Progenitor cell of endocrine pancreas (in vitro differentiated cells): ENCODE results near the gene SLC13A4. TPM values are rescaled to one million over a fixed set of nuclear protein-coding genes. Genes with fewer than 3 reads are reported as not detected.

ENCODE experiments used
- DNase-seq: peaks from one replicate; pipeline ENCODE4 v3.0.0; 2021; ENCODE audit warnings: low spot score; ENCODE audit not compliant: unreplicated experiment
- H3K27ac Mint-ChIP-seq: 2 replicates; pipeline ENCODE4 v1.8.0; 2021; ENCODE audit warnings: mild to moderate bottlenecking, moderate library complexity, mixed read lengths
- H3K27me3 Mint-ChIP-seq: 2 replicates; pipeline ENCODE4 v1.8.0; 2021; ENCODE audit warnings: mixed read lengths
- H3K36me3 Mint-ChIP-seq: 2 replicates; pipeline ENCODE4 v1.8.0; 2022; ENCODE audit warnings: mixed read lengths; ENCODE audit not compliant: insufficient read depth
- H3K4me1 Mint-ChIP-seq: 2 replicates; pipeline ENCODE4 v1.8.0; 2021; ENCODE audit warnings: low read depth, mixed read lengths
- H3K4me3 Mint-ChIP-seq: 2 replicates; pipeline ENCODE4 v1.8.0; 2021; ENCODE audit warnings: low read depth, mild to moderate bottlenecking, moderate library complexity, mixed read lengths
- H3K9me3 Mint-ChIP-seq: 2 replicates; pipeline ENCODE4 v1.8.0; 2021; ENCODE audit warnings: low read depth, mixed read lengths
- total RNA-seq: library from RNA; stranded (reverse); gene quantifications from 2 replicates; pipeline ENCODE4 v1.2.1, GENCODE V29; 2021
- TF ChIP-seq, protein P1 (sequence below): fragments of 200-600 bp; sonication (generic); IDR thresholded peaks from one replicate; pipeline ENCODE4 v1.5.0; 2021; ENCODE audit warnings: antibody characterized with exemption, mild to moderate bottlenecking; ENCODE audit not compliant: unreplicated experiment

Gene SLC13A4
- total RNA-seq, 1 donor from 2014 or later = 0.22 TPM

DNA sequence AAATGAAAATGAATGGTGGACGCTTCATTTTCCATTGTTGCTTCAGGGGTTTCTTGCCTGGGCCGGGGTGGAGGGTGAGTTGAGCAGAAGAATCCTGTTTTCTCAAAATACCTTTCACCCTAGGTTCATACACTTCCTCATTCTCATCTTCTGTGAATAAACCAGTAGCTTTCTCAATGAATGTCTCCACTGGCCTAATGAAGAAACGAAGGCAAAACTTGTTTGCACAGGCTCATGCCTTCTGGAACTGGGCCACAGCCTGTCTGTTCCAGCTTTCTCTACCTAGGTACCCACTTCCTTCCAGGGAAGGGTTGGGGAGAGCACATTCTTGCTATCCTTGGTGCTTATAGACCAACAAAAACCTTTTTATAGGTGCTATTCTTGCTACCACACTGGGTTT, 44.4 kb downstream of the SLC13A4 start:
- DNase-seq = no peak
- TF ChIP-seq, protein P1, sequence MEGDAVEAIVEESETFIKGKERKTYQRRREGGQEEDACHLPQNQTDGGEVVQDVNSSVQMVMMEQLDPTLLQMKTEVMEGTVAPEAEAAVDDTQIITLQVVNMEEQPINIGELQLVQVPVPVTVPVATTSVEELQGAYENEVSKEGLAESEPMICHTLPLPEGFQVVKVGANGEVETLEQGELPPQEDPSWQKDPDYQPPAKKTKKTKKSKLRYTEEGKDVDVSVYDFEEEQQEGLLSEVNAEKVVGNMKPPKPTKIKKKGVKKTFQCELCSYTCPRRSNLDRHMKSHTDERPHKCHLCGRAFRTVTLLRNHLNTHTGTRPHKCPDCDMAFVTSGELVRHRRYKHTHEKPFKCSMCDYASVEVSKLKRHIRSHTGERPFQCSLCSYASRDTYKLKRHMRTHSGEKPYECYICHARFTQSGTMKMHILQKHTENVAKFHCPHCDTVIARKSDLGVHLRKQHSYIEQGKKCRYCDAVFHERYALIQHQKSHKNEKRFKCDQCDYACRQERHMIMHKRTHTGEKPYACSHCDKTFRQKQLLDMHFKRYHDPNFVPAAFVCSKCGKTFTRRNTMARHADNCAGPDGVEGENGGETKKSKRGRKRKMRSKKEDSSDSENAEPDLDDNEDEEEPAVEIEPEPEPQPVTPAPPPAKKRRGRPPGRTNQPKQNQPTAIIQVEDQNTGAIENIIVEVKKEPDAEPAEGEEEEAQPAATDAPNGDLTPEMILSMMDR = no peak
- Mint-ChIP-seq H3K27ac (no peak overlapping the region), H3K27me3 (no peaks in the 10 kb centered on the region), H3K36me3 (peaks cover 2% of the 10 kb centered on the region), H3K9me3 (no peaks in the 10 kb centered on the region), H3K4me1 (no peaks in the 10 kb centered on the region), H3K4me3 (no peak overlapping the region)

DNA sequence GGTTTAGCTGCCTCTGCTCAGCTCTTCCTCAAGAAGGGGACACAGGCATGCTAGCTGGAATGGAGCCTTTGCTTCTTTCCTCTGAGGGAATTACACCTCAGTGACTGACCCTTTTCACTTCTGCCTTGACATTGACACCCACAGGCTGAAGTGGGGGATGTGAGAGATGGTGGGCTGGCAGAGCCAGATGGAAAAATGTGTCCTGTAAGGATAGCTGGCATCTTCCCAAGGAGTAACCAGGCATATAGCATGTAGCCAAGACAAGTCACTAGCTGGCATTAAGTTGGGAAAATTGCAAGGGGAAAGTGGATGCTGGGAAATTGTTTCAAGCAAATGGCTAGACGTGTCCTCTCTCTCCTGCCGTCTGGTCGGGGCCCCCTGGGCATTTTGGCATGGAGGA, 45.8 kb downstream of the SLC13A4 start:
- TF ChIP-seq, protein P1 = no peak
- H3K27me3 Mint-ChIP-seq = no peaks in the 10 kb centered on the region
- no peak overlapping the region for H3K27ac Mint-ChIP-seq
- H3K36me3 Mint-ChIP-seq = peaks cover 4% of the 10 kb centered on the region
- H3K4me3 Mint-ChIP-seq = no peak overlapping the region
- no peaks in the 10 kb centered on the region for H3K9me3 Mint-ChIP-seq
- no peaks in the 10 kb centered on the region for H3K4me1 Mint-ChIP-seq
- DNase-seq = no peak

DNA sequence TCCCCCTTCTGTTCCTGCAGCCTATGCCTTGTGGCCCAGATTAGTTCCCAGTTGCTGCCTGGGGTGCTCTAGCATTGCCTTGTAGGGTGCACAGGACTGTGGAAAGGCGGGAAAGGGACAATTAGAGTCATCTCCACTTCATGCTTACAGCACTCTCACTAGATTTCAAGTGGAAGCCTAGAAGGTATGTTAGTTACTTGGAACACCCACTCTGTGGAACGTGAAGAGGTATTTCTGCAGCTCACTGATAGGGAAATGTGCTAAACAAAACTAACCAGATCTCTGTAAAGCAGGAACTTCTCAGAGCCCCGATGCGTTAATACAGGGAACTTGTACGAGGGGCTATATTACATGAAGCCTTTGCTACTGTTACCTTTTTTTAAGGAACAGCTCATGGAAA, 46.2 kb downstream of the SLC13A4 start:
- Mint-ChIP-seq H3K4me1 (no peaks in the 10 kb centered on the region), H3K36me3 (peaks cover 4% of the 10 kb centered on the region), H3K27me3 (no peaks in the 10 kb centered on the region), H3K9me3 (no peaks in the 10 kb centered on the region), H3K27ac (no peak overlapping the region), H3K4me3 (no peak overlapping the region)
- TF ChIP-seq, protein P1 = no peak
- no peak for DNase-seq

DNA sequence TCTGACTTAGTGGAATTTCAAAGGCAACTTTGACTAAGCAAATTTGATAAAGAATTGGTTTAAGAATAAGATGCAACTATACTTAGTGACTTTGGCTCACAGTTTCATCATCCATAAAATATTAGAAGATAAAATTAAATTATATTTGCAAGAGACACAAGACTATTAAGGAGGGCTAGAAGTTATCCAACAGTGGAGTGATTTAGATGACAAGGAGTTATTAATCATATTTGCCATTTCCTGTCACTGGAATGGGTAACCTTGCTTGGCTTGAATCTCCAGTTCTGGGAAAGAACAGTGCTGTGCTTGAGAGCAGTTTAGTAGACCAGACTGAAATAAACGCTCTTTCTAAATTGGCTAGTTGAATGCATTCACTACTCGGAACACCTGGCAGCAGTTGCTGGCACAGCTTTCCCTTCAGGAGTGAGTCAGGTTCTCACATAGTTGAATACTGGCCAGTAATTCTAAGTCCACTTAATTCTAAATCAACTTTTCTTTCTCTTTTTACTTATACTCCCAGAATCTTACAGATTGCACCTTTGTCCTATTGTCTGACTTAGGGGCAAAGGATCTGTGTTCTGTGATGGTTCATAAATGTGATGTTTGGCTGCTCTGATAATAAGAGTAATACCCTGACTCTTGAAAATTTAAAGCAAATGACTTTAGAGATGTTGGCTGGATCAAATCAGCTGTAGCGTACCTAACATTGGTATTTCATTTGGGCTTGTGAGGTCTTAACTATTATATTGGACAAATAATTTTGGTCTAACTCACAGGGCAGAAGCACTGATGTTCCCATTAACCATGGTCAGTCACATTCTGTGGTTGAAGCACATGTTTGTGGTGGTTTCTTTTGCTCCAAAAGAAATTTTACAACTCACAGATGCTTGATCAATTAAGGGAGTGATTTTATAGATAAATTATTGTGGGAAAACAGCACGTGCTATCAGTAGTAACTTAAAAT, 49.1 kb downstream of the SLC13A4 start:
- Mint-ChIP-seq H3K4me3 (no peak overlapping the region), H3K27ac (no peak overlapping the region), H3K9me3 (no peaks in the 10 kb centered on the region), H3K4me1 (no peaks in the 10 kb centered on the region), H3K27me3 (no peaks in the 10 kb centered on the region), H3K36me3 (peaks cover 12% of the 10 kb centered on the region)
- no peak for DNase-seq
- TF ChIP-seq, protein P1 = no peak

DNA sequence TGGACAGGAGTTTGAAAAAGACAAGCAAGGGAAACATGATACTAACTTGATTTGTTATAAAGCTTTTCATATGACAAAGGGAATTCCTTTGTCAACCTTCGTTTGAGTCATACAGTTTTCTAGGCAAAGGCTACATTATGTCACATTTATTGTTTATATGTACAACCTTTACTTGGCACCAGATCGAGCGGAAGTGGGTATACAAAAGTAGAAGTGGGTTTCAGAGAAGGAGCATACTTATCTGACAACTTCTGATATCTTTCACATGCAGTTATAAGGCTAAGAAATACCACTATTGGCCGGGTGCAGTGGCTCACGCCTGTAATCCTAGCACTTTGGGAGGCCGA, 54.7 kb downstream of the SLC13A4 start:
- Mint-ChIP-seq H3K4me1 (no peaks in the 10 kb centered on the region), H3K9me3 (no peaks in the 10 kb centered on the region), H3K36me3 (peaks cover 14% of the 10 kb centered on the region), H3K27ac (no peak overlapping the region), H3K27me3 (no peaks in the 10 kb centered on the region), H3K4me3 (no peak overlapping the region)
- DNase-seq = no peak
- TF ChIP-seq, protein P1 = no peak
